Activated CD4-positive, alpha-beta T cell treated with anti-CD3 and anti-CD28 coated beads, Interleukin-2, amount 10 ng/mL, durations not matched to agents 24 days and 14 days (primary cell): ENCODE results near the gene CYP2W1. TPM values are rescaled to one million over a fixed set of nuclear protein-coding genes. Genes with fewer than 3 reads are reported as not detected.
"Not testable (repeated sequence)": the region's sequence is repeated elsewhere in the genome, so short reads cannot be mapped to it uniquely, and the experiment has no call there.

Experiments used
- DNase-seq: peaks from one replicate; pipeline ENCODE4 v3.0.0; 2022
- H3K27ac Mint-ChIP-seq: one replicate; pipeline ENCODE4 v1.8.0; 2022; ENCODE audit warnings: mild to moderate bottlenecking, mixed read lengths
- H3K27me3 Mint-ChIP-seq: one replicate; pipeline ENCODE4 v1.8.0; 2022; ENCODE audit warnings: mixed read lengths
- H3K36me3 Mint-ChIP-seq: one replicate; pipeline ENCODE4 v1.8.0; 2022; ENCODE audit warnings: low read depth, mild to moderate bottlenecking, mixed read lengths
- H3K4me1 Mint-ChIP-seq: one replicate; pipeline ENCODE4 v1.8.0; 2021; ENCODE audit warnings: mixed read lengths
- H3K4me3 Mint-ChIP-seq: one replicate; pipeline ENCODE4 v1.8.0; 2022; ENCODE audit warnings: mild to moderate bottlenecking, moderate library complexity, mixed read lengths
- H3K9me3 Mint-ChIP-seq: one replicate; pipeline ENCODE4 v1.8.0; 2021; ENCODE audit warnings: mixed read lengths
- intact Hi-C: fragments of 100-400 bp; cut with micrococcal nuclease; formaldehyde crosslinking; loops from one replicate; pipeline ENCODE4 v1.15.1; 2023
- total RNA-seq: library from RNA; stranded (reverse); gene quantifications from 2 replicates; pipeline ENCODE4 v1.2.3, GENCODE V29; 2022

The CYP2W1 gene
- total RNA-seq, 1 donor from 2014 or later = not detected

- intact Hi-C loops = loop anchor here (5.0 kb wide), 1 partner anchor 36 kb away; no protein-coding TSS in a partner anchor
- Mint-ChIP-seq H3K4me3 (no peak overlapping the region), H3K27ac (no peak overlapping the region), H3K27me3 (peaks cover 8% of the 10 kb centered on the region), H3K4me1 (peaks cover 2% of the 10 kb centered on the region), H3K9me3 (no peaks in the 10 kb centered on the region), H3K36me3 (no peaks in the 10 kb centered on the region)
- no peak for DNase-seq
Observed at GRCh38 chr7:958221-959200, 24.5 kb upstream of the CYP2W1 start.

- no peak for DNase-seq
- Mint-ChIP-seq H3K36me3 (no peaks in the 10 kb centered on the region), H3K9me3 (no peaks in the 10 kb centered on the region), H3K27me3 (peaks cover 10% of the 10 kb centered on the region), H3K4me3 (no peak overlapping the region), H3K4me1 (peaks cover 3% of the 10 kb centered on the region), H3K27ac (no peak overlapping the region)
- intact Hi-C loops = loop anchor here (5.0 kb wide), 1 partner anchor 37 kb away; no protein-coding TSS in a partner anchor
Observed at GRCh38 chr7:959271-959670, 23.7 kb upstream of the CYP2W1 start.

GRCh38 chr7:959740-960139, 23.2 kb upstream of the CYP2W1 start:
- H3K9me3 Mint-ChIP-seq, H3K4me1 Mint-ChIP-seq, H3K27ac Mint-ChIP-seq, H3K4me3 Mint-ChIP-seq, H3K36me3 Mint-ChIP-seq, DNase-seq: not testable (repeated sequence)
- intact Hi-C loops = loop anchor here (5.0 kb wide), 1 partner anchor 37 kb away; no protein-coding TSS in a partner anchor
- H3K27me3 Mint-ChIP-seq = peaks cover 10% of the 10 kb centered on the region

GRCh38 chr7:960269-960871, 22.6 kb upstream of the CYP2W1 start:
- no peak overlapping the region for H3K4me3 Mint-ChIP-seq
- DNase-seq = no peak
- intact Hi-C loops = no loop called here
- no peak overlapping the region for H3K27ac Mint-ChIP-seq
- H3K36me3 Mint-ChIP-seq = no peaks in the 10 kb centered on the region
- no peaks in the 10 kb centered on the region for H3K9me3 Mint-ChIP-seq
- H3K27me3 Mint-ChIP-seq = peaks cover 8% of the 10 kb centered on the region
- H3K4me1 Mint-ChIP-seq = peaks cover 2% of the 10 kb centered on the region

DNA sequence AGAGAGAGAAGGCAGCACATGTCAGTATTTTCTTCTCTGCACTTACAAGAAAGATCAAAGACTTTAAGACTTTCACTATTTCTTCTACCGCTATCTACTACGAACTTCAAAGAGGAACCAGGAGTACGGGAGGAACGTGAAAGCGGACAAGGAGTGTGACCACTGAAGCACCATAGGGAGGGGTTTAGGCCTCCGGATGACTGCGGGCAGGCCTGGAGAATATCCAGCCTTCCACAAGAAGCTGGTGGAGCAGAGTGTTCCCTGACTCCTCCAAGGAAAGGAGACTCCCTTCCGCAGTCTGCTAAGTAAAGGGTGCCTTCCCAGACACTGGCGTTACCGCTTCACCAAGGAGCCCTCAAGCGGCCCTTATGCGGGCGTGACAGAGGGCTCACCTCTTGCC, 22.0 kb upstream of the CYP2W1 start:
- H3K4me3 Mint-ChIP-seq, H3K27me3 Mint-ChIP-seq, H3K9me3 Mint-ChIP-seq, intact Hi-C loops, H3K4me1 Mint-ChIP-seq, H3K36me3 Mint-ChIP-seq, H3K27ac Mint-ChIP-seq, DNase-seq: not testable (repeated sequence)

DNA sequence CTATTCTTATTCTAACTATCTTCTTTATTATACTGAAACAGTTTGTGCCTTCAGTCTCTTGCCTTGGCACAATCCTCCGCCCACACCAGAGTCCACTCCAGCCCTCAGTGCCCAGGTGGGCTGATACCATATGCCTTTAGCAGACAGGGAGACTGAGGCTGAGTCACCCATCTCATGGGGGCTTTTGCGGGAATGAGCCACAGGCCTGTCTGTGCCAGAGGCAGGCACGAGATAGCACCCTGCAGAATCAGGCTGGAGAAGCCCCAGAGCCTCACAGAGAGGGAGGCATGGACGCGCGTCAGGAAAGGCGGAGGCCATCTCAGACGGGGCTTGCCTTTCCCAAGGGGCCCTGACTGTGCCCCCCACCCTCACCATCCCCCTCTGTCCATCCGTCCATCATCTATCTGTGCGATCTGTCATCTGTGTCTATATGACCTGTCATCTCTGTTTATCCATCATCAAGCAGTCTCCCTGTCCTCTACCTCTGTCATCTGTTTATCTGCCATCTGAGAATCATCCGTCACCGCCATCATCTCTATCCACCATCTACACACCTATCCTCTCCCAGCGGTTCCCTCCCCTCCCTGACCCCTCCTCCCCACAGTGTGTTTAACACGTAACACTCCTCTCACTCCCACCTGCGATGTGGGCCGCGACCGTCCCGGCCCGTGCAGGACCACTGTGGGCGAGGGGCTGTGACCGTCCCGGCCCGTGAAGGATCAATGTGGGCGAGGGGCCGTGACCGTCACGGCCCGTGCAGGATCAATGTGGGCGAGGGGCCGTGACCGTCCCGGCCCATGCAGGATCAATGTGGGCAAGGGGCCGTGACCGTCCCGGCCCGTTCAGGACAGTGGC, 21.2 kb upstream of the CYP2W1 start:
- Mint-ChIP-seq H3K4me1 (peaks cover 5% of the 10 kb centered on the region), H3K4me3 (no peak overlapping the region), H3K9me3 (no peaks in the 10 kb centered on the region), H3K27ac (no peak overlapping the region), H3K27me3 (peaks cover 3% of the 10 kb centered on the region), H3K36me3 (peaks cover 1% of the 10 kb centered on the region)
- no peak for DNase-seq
- intact Hi-C loops = no loop called here

GRCh38 chr7:962401-963081, 20.4 kb upstream of the CYP2W1 start:
- peaks cover 5% of the 10 kb centered on the region for H3K4me1 Mint-ChIP-seq
- H3K9me3 Mint-ChIP-seq = no peaks in the 10 kb centered on the region
- H3K36me3 Mint-ChIP-seq = peaks cover 7% of the 10 kb centered on the region
- H3K4me3 Mint-ChIP-seq = no peak overlapping the region
- intact Hi-C loops = no loop called here
- no peak overlapping the region for H3K27ac Mint-ChIP-seq
- DNase-seq = no peak
- H3K27me3 Mint-ChIP-seq = peaks cover 3% of the 10 kb centered on the region

GRCh38 chr7:963236-964078, 19.5 kb upstream of the CYP2W1 start:
- peaks cover 3% of the 10 kb centered on the region for H3K27me3 Mint-ChIP-seq
- peaks cover 14% of the 10 kb centered on the region for H3K36me3 Mint-ChIP-seq
- H3K4me3 Mint-ChIP-seq = no peak overlapping the region
- DNase-seq = no peak
- peaks cover 6% of the 10 kb centered on the region for H3K4me1 Mint-ChIP-seq
- H3K27ac Mint-ChIP-seq = no peak overlapping the region
- intact Hi-C loops = no loop called here
- no peaks in the 10 kb centered on the region for H3K9me3 Mint-ChIP-seq

- intact Hi-C loops = no loop called here
- Mint-ChIP-seq H3K27me3 (peaks cover 3% of the 10 kb centered on the region), H3K9me3 (no peaks in the 10 kb centered on the region), H3K36me3 (peaks cover 21% of the 10 kb centered on the region), H3K4me1 (peaks cover 6% of the 10 kb centered on the region), H3K4me3 (no peak overlapping the region), H3K27ac (no peak overlapping the region)
- DNase-seq = no peak
Observed at GRCh38 chr7:964401-965231, 18.4 kb upstream of the CYP2W1 start.

DNA sequence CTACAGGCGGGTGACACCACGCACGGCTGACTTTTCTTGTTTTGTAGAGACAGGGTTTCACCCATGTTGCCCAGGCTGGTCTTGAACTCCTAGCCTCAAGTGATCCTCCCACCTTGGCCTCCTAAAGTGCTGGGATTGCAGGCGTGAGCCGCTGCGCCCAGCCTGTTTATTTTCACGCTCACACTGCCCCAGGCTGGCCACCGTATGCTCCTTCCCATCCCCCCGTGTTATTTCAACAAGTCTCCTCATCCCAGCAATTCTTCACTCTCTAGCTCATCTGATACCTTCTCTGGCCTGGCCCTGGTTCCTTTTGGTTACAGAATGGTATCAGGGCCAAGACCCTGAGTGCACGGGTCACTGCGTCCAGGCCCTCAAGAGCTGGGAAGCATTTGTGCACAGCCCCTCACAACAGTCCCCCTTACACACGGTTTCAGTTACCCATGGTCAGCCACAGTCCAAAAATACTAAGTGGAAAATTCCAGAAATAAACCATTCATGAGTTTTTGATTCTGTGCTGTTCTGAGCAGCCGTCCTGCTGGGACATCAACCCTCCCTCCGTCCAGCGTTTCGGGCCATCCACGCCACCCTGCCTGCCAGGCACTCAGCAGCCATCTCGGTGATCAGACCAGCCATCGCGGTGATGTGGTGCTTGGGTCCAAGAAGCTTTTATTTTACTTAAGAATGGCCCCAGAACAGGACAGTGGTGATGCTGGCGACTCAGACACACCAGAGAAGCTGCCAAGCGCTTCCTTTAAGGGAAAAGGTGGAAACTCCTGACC, 16.5 kb upstream of the CYP2W1 start:
- Mint-ChIP-seq H3K36me3 (peaks cover 30% of the 10 kb centered on the region), H3K4me1 (peaks cover 11% of the 10 kb centered on the region), H3K27ac (no peak overlapping the region), H3K27me3 (peaks cover 3% of the 10 kb centered on the region), H3K4me3 (no peak overlapping the region), H3K9me3 (no peaks in the 10 kb centered on the region)
- intact Hi-C loops = no loop called here
- no peak for DNase-seq

- Mint-ChIP-seq H3K4me1 (peaks cover 14% of the 10 kb centered on the region), H3K27ac (no peak overlapping the region), H3K9me3 (no peaks in the 10 kb centered on the region), H3K4me3 (no peak overlapping the region), H3K27me3 (peaks cover 3% of the 10 kb centered on the region), H3K36me3 (peaks cover 38% of the 10 kb centered on the region)
- intact Hi-C loops = no loop called here
- DNase-seq = no peak
Observed at GRCh38 chr7:967361-968082, 15.5 kb upstream of the CYP2W1 start.
